Measurements from ENCODE around the gene SHISAL2B. TPM values are rescaled to one million over a fixed set of nuclear protein-coding genes. Genes with fewer than 3 reads are reported as not detected.
"Not testable (repeated sequence)": the region's sequence is repeated elsewhere in the genome, so short reads cannot be mapped to it uniquely, and the experiment has no call there.

The SHISAL2B gene
- total RNA-seq (2014; rRNA removed; shearing (Covaris generic)): 4.9 and 5.1 TPM in 2 replicates

- in situ Hi-C loops (cut with HindIII; ENCODE audit: low sequenced_read_pairs): no loop called here
- DNase-seq (ENCODE audit: low spot score): no peak
Observed at GRCh38 chr5:64690417-64691151, at the start of gene SHISAL2B. Gene SHISAL2B, plus strand, starts transcription at chr5:64690503. Its CDS starts 121 bp downstream, at chr5:64690624.

GRCh38 chr5:64644831-64645230, 45.5 kb upstream of the SHISAL2B start:
- DNase-seq (ENCODE audit: low spot score): no peak
- in situ Hi-C loops (cut with HindIII; ENCODE audit: low sequenced_read_pairs): no loop called here

DNA sequence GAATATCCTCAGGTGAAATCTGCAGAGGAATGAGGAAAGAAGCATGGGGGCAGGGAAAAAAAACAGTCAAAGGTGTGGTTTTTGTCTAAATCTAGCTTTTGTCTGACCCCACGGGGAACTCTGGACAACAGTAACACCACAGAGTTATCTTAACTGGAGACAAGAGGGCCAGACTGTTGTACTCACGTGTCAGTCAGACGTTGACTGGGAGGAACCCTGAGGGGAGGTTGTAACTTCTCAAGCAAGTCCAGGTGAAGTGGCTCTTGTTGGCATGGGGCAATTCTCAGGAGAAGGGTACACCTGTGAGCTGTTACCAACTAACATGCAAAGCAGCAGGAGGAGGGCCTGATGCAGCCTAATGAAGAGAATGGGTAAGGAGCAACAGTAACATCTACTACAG, 44.1 kb upstream of the SHISAL2B start:
- in situ Hi-C loops (cut with HindIII; ENCODE audit: low sequenced_read_pairs): no loop called here
- no peak for DNase-seq (ENCODE audit: low spot score)

GRCh38 chr5:64649512-64649911, 40.8 kb upstream of the SHISAL2B start:
- in situ Hi-C loops (cut with HindIII; ENCODE audit: low sequenced_read_pairs): no loop called here

DNA sequence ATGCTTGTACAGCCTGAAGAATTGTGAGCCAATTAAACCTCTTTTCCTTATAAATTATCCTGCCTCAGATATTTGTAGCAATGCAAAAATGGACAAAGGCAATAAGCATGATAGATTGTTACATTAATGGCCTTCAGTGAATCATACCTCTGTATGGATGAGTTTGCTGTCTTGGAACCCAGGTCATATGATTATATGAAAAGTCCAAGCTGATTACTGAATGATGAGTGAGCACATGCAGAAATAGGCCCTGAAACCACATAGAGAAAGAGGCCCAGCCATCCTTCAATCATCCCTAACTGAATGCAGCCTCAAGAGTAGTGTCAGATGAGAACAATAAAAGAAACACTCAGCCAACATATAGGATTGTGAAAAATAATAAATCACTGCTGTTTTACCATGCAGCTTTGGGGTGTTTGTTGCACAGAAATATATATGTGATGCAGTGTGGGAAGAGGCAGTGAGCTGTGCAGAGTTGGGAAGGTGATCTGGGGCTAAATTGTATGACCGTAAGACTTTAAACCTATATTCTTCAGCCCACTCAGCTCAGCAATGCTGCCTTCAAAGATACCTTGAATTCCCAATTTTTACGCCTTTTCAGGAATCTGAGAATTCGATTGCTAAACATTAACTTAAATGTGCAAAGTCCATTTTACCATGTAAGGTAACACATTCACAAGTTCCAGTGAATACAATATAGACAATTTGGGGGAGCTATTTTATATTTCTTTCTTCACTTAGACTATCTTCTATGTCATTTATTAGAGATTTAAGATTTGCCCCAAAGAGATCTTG, 36.3 kb upstream of the SHISAL2B start:
- in situ Hi-C loops (cut with HindIII; ENCODE audit: low sequenced_read_pairs): no loop called here
- no peak for DNase-seq (ENCODE audit: low spot score)

More at GRCh38 chr5:64649512-64649911, 40.8 kb upstream of the SHISAL2B start:
- DNase-seq (ENCODE audit: low spot score): no peak

DNA sequence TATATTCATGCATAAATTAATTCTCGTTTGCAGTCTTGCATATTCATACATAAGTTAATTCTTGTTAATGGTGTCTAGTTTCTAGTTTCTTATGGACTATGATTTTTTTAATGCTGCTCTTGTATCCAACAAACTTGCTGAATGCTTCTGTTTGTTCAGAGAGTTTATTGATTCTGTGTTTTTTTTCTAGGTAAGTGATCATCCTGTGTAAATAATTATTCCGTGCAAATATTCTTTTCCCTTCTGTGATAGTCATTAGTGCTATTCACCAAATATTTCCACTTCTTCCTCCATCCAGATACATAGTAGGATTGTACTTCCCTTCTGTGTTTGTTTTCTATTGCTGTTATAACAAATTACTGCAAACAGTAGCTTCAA, 35.8 kb upstream of the SHISAL2B start:
- in situ Hi-C loops (cut with HindIII; ENCODE audit: low sequenced_read_pairs): no loop called here
- no peak for DNase-seq (ENCODE audit: low spot score)

DNA sequence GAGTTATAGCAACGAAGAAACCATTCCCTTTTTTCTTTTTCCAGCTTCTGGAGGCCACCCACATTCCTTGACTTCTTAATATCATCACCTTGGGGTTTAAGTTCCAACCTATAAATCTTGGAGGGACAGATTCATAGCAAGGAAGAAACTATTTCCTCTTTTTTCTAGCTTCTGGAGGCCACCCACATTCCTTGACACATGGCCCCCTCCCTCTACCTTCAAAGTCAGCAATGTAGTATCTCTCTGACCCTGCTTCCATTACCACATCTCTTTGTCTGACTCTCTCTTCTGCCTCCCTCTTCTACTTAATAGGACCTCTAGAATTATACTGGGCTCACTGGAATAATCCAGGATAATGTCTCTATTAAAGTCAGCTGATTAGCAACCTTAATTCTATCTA, 34.7 kb upstream of the SHISAL2B start:
- in situ Hi-C loops (cut with HindIII; ENCODE audit: low sequenced_read_pairs): no loop called here
- no peak for DNase-seq (ENCODE audit: low spot score)

GRCh38 chr5:64659289-64659688, 31.0 kb upstream of the SHISAL2B start:
- in situ Hi-C loops (cut with HindIII; ENCODE audit: low sequenced_read_pairs): no loop called here
- DNase-seq (ENCODE audit: low spot score): no peak

DNA sequence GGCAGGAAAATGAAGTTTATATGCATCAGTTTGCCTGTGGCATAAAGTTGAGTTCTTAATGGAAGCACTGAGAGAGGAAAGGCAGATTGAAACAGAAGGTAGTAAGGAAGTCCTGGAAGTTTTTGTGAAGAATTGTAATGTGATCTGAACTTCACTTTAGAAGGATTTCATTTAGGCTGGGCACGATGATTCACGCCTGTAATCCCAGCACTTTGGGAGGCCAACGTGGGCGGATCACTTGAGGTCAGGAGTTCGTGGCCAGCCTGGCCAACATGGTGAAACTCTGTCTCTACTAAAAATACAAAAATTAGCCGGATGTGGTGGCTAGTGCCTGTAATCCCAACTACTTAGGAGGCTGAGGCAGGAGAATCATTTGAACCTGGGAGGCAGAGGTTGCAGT, 27.1 kb upstream of the SHISAL2B start:
- DNase-seq (ENCODE audit: low spot score); in situ Hi-C loops (cut with HindIII; ENCODE audit: low sequenced_read_pairs): not testable (repeated sequence)

DNA sequence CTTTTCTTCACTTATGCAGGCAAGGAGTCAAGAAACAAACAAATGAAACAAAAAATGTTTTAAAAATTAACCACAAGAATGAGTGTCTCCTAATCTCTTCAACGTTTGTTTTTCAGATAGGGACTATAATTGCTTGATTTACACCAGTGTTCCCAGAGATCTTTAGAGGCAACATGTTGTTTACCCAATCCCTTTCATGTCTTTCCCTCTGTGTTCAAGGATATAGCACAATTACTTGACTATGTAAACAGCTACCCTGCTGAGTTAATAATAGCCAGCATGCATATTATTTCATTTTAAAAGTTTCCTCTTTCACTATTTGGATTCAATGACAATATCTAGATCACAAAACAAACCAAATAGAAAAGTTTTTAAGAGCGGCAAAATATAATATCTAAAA, 25.1 kb upstream of the SHISAL2B start:
- DNase-seq (ENCODE audit: low spot score): no peak

DNA sequence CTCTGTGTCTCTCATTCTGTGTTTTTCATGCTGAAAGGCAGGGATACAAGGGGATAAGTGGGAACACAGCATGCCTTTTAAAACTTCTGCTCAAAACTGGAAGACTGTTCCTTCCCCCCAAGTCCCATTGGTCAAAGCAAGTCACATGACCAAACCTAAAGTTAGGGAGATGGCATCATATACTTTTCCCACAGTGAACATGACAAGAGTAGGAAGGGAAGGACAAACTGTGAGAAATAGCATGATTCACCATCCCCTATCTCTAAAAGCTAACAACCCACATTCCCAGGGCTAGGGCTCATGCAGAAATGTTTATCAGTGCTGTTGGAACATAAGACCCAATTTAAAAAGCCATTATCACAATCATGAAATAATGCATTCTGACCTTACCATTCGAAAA, 24.2 kb upstream of the SHISAL2B start:
- in situ Hi-C loops (cut with HindIII; ENCODE audit: low sequenced_read_pairs): no loop called here
- DNase-seq (ENCODE audit: low spot score): no peak

More for the DNA sequence above, 25.1 kb upstream of the SHISAL2B start:
- in situ Hi-C loops (cut with HindIII; ENCODE audit: low sequenced_read_pairs): no loop called here

GRCh38 chr5:64667068-64667467, 23.2 kb upstream of the SHISAL2B start:
- no peak for DNase-seq (ENCODE audit: low spot score)
- in situ Hi-C loops (cut with HindIII; ENCODE audit: low sequenced_read_pairs): no loop called here

DNA sequence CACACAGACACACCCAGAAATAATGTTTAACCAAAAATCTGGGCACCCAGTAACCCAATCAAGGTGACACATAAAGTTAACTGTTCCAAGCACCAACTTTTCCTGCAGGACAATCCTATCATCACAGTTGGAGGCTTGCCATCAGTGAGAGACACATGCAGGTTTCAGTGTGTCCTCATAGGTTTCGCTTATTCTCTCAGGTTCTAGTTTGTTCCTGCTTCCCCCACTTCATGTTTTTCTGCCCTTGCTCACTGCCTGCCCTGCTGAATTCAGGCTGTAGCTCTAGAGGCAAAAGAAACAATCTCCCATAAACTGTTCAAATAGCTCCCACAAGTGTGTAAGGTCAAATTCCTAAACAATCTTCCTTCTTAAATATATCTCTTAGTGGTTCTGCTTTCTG, 20.0 kb upstream of the SHISAL2B start:
- no peak for DNase-seq (ENCODE audit: low spot score)
- in situ Hi-C loops (cut with HindIII; ENCODE audit: low sequenced_read_pairs): no loop called here

DNA sequence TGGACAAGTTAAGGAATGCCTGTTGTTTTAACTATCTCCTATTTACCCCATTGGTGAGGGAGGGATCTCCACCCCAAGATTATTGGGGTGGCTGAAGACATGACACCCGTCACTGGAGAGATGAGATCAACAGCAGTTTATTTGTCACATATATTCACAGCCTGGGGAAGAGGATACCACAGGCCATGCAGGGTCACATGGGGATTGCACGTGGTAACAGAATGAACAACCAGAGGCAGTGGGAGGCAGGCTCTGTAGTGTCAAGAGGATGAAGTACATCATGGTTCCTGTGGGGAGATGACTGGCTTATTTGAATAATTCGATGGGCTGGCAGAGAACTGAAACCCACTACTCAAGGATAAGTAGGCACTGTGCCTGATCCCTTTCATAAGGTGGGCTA, 18.6 kb upstream of the SHISAL2B start:
- no peak for DNase-seq (ENCODE audit: low spot score)
- in situ Hi-C loops (cut with HindIII; ENCODE audit: low sequenced_read_pairs): no loop called here

DNA sequence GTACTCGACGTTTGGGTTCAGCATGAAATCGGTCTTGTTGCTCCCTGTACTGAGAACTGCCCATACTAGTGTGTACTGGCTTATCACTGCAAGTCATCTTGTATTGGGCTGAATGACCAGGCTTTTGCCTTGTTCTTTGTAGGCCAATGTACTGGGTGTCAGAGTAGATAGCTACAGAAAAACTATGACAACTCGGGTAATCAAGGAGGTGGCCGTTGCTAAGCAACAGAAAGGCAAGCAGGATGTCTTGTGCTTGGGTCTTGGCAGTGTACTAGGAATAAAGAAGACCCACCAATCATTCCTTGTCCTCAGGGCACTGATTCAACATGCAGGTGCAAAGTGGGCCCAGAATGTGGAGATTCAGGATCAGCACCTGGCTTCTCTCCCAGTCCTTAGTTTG, 11.9 kb upstream of the SHISAL2B start:
- DNase-seq (ENCODE audit: low spot score): no peak
- in situ Hi-C loops (cut with HindIII; ENCODE audit: low sequenced_read_pairs): no loop called here

DNA sequence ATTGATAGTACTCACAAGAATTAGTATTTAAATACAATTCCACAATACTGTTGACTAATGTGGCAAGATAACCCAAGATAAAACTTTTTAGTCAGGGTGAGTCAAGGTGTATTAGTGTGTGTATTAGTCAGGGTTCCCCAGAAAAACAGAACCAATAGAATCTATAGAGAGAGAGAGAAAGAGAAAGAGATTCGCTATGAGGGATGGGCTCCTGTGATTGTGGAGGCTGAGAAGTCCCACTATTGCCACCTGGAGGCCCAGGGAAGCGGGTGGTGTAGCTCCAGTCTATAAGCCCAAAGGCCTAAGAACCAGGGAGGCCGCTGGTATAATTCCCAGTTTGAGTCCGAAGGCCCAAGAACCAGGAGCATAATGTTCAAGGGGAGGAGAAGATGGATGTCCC, 10.0 kb upstream of the SHISAL2B start:
- in situ Hi-C loops (cut with HindIII; ENCODE audit: low sequenced_read_pairs): no loop called here
- no peak for DNase-seq (ENCODE audit: low spot score)

DNA sequence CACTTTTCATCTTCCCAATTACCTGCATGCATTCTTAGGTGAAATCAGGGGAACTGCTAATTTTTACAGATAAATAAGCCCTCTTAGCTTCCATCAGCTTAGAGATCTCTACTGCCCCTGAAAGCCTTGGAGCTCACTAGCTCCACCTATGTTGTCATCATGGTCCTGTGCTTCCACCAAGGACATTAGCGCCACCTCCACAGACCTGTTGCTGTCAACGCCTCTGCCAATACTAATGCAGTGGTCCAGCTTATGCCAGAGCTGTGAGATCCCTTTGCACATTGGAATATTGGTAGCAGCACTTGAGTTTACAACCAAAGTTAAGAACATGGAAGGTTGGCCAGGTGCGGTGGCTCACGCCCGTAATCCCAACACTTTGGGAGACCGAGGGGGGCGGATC, 7.7 kb upstream of the SHISAL2B start:
- no peak for DNase-seq (ENCODE audit: low spot score)
- in situ Hi-C loops (cut with HindIII; ENCODE audit: low sequenced_read_pairs): no loop called here

DNA sequence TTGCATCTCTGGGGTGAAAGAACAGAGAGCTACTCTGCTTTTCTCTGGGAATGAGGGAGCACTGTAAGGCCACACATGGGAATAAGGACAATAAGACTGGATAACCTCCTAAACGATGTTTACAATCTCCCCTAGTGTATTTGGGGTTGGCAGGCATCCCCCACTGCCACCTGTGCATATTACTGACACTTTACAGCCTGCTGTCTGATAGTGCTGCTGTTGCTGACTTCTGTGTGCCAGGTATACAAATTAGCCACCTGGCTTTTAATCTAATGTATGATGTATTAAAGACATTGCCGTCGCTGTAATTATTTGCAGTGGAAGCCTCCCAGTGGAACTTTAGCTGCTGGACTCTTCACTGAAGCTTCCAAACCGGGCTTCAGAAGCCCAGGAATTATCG, 4.4 kb upstream of the SHISAL2B start:
- no peak for DNase-seq (ENCODE audit: low spot score)
- in situ Hi-C loops (cut with HindIII; ENCODE audit: low sequenced_read_pairs): no loop called here

DNA sequence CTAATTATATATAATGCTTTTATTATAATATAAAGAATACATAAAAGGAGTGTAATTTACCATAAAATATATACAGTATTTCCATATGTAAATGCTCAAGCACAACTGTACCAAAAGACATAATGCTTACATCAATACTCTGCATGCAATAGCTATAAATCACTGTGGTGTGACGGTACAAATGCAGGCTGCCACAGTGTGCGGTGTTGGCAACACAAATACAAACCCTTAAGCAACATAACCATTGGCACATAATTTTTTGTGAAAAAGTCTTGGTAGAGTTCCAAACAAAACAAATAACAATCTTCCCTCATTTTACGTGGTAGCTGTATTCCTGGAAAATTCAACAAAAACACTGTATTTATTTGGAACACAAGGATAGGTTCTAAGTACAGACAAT, 1.9 kb upstream of the SHISAL2B start:
- in situ Hi-C loops (cut with HindIII; ENCODE audit: low sequenced_read_pairs): no loop called here
- no peak for DNase-seq (ENCODE audit: low spot score)

DNA sequence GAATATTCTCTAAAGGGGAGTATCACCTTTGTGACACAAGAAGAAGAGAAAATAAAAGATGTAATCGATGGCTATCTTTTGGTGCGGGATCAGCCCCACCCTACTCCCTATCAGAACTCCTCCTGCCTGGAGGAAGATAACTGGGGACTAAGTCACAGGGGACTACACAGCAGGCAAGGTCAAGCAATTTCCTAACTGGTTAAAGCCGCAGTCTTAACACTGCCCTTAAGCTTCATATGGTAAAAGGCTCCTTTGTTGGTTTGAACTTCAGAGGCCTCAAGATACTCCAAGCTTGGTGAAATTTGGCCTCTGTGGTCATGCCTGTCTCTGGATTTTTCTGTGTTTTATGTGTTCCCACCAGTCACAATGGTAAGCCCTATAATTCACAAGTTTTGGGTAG, 1.3 kb upstream of the SHISAL2B start:
- DNase-seq (ENCODE audit: low spot score): no peak
- in situ Hi-C loops (cut with HindIII; ENCODE audit: low sequenced_read_pairs): no loop called here

DNA sequence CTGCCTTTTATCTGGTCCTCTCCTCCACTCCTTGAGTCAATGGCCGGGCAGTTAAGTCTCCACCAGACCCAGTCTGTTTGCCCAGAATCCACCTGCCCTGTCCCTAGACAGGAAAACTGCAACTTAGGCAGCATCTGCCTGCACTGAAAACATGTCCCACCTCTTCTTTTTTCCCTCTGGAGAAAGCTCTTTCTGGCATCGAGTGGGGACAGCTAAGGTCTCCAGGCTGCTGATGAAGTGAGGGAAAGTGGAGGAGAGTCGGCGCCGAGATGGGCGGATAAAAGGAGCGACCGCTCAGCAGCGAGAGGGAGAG, 243 bp upstream of the SHISAL2B start:
- no peak for DNase-seq (ENCODE audit: low spot score)
- in situ Hi-C loops (cut with HindIII; ENCODE audit: low sequenced_read_pairs): no loop called here

All from G401 (cell line).